ENCODE data around the gene EPS15.

DNA sequence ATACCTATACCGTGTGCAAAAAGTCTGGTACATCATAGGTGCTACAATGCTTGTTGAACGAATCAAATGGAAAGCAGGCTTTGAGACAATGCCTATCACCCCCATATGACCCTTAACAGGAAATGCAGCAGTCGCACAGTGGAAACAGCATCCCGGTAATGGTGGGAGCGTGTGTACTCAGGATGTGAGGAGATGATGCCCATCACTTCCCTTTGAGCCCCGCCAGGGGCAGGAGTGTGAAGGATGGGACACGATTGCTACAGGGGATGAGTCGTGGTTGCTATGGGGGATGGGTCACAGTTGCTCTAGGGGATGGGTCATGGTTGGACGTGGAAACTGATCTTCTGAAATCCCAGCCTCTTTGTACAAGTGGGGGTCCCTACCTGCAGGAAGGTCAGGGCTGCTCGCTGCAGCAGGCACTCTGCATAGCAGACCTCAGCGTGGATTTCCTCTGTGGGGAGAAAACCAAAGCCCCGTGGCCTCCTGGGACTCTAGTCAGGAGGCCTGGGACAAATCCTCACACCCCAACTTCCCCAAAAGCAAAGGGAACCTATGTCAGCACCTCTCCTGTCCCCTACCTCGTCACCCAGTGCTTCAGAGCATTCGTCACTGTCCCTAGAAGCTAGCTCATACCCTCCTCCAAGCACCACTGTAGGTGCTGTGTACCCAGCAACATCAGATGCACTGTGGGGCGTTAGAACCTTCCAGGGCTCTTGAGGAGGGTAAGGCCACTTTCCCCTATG lies 208.0 kb downstream of the EPS15 start:
- TF ChIP-seq POLR2AphosphoS5 (IDR thresholded peaks at IDR 0.05) (no peak), POLR2A (IDR thresholded peaks at IDR 0.05; ENCODE audit: low read depth) (no peak)
- TF ChIP-seq, protein P1, sequence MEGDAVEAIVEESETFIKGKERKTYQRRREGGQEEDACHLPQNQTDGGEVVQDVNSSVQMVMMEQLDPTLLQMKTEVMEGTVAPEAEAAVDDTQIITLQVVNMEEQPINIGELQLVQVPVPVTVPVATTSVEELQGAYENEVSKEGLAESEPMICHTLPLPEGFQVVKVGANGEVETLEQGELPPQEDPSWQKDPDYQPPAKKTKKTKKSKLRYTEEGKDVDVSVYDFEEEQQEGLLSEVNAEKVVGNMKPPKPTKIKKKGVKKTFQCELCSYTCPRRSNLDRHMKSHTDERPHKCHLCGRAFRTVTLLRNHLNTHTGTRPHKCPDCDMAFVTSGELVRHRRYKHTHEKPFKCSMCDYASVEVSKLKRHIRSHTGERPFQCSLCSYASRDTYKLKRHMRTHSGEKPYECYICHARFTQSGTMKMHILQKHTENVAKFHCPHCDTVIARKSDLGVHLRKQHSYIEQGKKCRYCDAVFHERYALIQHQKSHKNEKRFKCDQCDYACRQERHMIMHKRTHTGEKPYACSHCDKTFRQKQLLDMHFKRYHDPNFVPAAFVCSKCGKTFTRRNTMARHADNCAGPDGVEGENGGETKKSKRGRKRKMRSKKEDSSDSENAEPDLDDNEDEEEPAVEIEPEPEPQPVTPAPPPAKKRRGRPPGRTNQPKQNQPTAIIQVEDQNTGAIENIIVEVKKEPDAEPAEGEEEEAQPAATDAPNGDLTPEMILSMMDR (IDR thresholded peaks at IDR 0.05) = no peak
